A673 (cell line): ENCODE data around the gene RNGTT. TPM values are rescaled to one million over a fixed set of nuclear protein-coding genes. Genes with fewer than 3 reads are reported as not detected.
"Not testable (repeated sequence)": the region's sequence is repeated elsewhere in the genome, so short reads cannot be mapped to it uniquely, and the experiment has no call there.

Experiments used
- BruUV-seq: library from RNA; stranded (reverse); fragments of 400-500 nt; replicated peaks from 2 replicates; lab custom pipeline; 2021; lab: Mats Ljungman, UMichigan
- CTCF ChIA-PET: fragments of 300-600 bp; sonication (Branson Sonifier 250); formaldehyde crosslinking; loops from one replicate; lab custom pipeline; 2022; ENCODE audit warnings: antibody characterized with exemption; lab: Charles Lee
- POLR2A ChIA-PET: fragments of 300-600 bp; sonication (Branson Sonifier 250); formaldehyde crosslinking; loops from one replicate; lab custom pipeline; 2022; ENCODE audit warnings: antibody characterized with exemption; ENCODE audit not compliant: low non-redundant PET; lab: Charles Lee
- DNase-seq: peaks from one replicate; pipeline ENCODE4 v3.0.0-alpha.2; 2015; ENCODE audit warnings: low spot score
- H3K27ac ChIP-seq: fragments of 200-600 bp; sonication (generic); 2 replicates; pipeline ENCODE4 v1.5.1; 2016; ENCODE audit warnings: mixed run types, low read depth, mild to moderate bottlenecking, mixed read lengths, antibody characterized with exemption, low read length; ENCODE audit not compliant: poor library complexity, severe bottlenecking
- H3K27me3 ChIP-seq: fragments of 200-600 bp; sonication (generic); replicated peaks from 2 replicates; pipeline ENCODE4 v1.6.1; 2017; ENCODE audit warnings: mixed run types, low read depth, mild to moderate bottlenecking, mixed read lengths, antibody characterized with exemption, low read length; ENCODE audit not compliant: insufficient read depth, poor library complexity
- H3K36me3 ChIP-seq: fragments of 200-600 bp; sonication (generic); 2 replicates; pipeline ENCODE4 v1.6.1; 2016; ENCODE audit warnings: mixed run types, mild to moderate bottlenecking, mixed read lengths, antibody characterized with exemption, low read length; ENCODE audit not compliant: insufficient read depth, poor library complexity, severe bottlenecking
- H3K4me1 ChIP-seq: fragments of 200-600 bp; sonication (generic); 2 replicates; pipeline ENCODE4 v1.6.1; 2017; ENCODE audit warnings: mixed run types, mild to moderate bottlenecking, mixed read lengths, antibody characterized with exemption, low read length; ENCODE audit not compliant: insufficient read depth, poor library complexity, severe bottlenecking
- H3K4me3 ChIP-seq: fragments of 200-600 bp; sonication (generic); 2 replicates; pipeline ENCODE4 v1.5.1; 2016; ENCODE audit warnings: low read depth, mixed run types, mild to moderate bottlenecking, mixed read lengths, low read length; ENCODE audit not compliant: poor library complexity, severe bottlenecking
- H3K9me3 ChIP-seq: fragments of 200-600 bp; sonication (generic); 2 replicates; pipeline ENCODE4 v1.6.1; 2016; ENCODE audit warnings: mixed run types, low read depth, mild to moderate bottlenecking, mixed read lengths, antibody characterized with exemption, low read length; ENCODE audit not compliant: poor library complexity, severe bottlenecking
- EZH2 ChIP-seq: fragments of 200-600 bp; sonication (generic); IDR thresholded peaks from 2 replicates; pipeline ENCODE4 v1.6.1; 2017; ENCODE audit warnings: borderline replicate concordance, low read depth, mild to moderate bottlenecking, mixed read lengths, antibody characterized with exemption, low read length; ENCODE audit not compliant: poor library complexity, severe bottlenecking
- intact Hi-C: fragments of 100-400 bp; cut with micrococcal nuclease; formaldehyde crosslinking; loops from one replicate; pipeline ENCODE4 v1.10.0; 2022; ENCODE audit not compliant: unreplicated experiment
- total RNA-seq: library from RNA; stranded (reverse); gene quantifications from 2 replicates; pipeline ENCODE4 v1.2.3, GENCODE V29; 2021
- TF ChIP-seq, protein P1 (sequence below): fragments of 300-800, 200-600 bp; sonication (generic); conservative IDR thresholded peaks from 2 replicates; pipeline ENCODE4 v1.5.1; 2017; ENCODE audit warnings: low read depth, mild to moderate bottlenecking, antibody characterized with exemption, low read length, moderate library complexity, mixed read lengths

The RNGTT gene
- total RNA-seq, 1 experiment from 2014 or later = 31.8 TPM

DNA sequence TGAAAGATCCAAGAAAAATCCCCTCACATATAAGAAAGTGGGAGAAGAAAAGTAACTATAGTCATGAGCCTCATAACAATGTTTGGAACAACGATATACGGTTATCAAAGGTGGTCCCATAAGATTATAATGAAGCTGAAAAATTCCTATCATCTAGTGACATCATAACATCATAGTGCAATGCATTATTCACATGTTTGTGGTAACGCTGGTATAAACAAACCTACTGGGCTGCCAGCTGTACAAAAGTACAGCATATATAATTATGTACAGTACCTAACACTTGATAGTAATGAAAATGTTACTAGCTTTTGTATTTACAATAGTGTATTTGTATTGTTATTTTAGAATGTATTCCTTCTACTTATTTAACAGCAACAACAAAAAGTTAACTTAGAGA, 240.7 kb downstream of the RNGTT start:
- Histone ChIP-seq H3K27ac (no peak overlapping the region), H3K36me3 (no peaks in the 10 kb centered on the region), H3K9me3 (no peaks in the 10 kb centered on the region), H3K4me3 (no peak overlapping the region), H3K27me3 (no peaks in the 10 kb centered on the region), H3K4me1 (no peaks in the 10 kb centered on the region)
- CTCF ChIA-PET = no interaction called here
- TF ChIP-seq EZH2 = no peak
- TF ChIP-seq, protein P1, sequence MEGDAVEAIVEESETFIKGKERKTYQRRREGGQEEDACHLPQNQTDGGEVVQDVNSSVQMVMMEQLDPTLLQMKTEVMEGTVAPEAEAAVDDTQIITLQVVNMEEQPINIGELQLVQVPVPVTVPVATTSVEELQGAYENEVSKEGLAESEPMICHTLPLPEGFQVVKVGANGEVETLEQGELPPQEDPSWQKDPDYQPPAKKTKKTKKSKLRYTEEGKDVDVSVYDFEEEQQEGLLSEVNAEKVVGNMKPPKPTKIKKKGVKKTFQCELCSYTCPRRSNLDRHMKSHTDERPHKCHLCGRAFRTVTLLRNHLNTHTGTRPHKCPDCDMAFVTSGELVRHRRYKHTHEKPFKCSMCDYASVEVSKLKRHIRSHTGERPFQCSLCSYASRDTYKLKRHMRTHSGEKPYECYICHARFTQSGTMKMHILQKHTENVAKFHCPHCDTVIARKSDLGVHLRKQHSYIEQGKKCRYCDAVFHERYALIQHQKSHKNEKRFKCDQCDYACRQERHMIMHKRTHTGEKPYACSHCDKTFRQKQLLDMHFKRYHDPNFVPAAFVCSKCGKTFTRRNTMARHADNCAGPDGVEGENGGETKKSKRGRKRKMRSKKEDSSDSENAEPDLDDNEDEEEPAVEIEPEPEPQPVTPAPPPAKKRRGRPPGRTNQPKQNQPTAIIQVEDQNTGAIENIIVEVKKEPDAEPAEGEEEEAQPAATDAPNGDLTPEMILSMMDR = no peak
- DNase-seq = no peak
- intact Hi-C loops = loop anchor here (10.0 kb wide), 1 partner anchor 788 kb away; no protein-coding TSS in a partner anchor
- POLR2A ChIA-PET = no interaction called here
- no TSS peak for BruUV-seq

DNA sequence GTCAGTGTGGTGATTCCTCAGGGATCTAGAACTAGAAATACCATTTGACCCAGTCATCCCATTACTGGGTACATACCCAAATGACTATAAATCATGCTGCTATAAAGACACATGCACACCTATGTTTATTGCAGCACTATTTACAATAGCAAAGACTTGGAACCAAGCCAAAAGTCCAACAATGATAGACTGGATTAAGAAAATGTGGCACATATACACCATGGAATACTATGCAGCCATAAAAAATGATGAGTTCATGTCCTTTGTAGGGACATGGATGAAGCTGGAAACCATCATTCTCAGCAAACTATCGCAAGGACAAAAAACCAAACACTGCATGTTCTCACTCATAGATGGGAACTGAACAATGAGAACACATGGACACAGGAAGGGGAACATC, 247.0 kb downstream of the RNGTT start:
- H3K4me1 ChIP-seq, H3K27me3 ChIP-seq, H3K27ac ChIP-seq, intact Hi-C loops, H3K4me3 ChIP-seq, DNase-seq, POLR2A ChIA-PET, H3K9me3 ChIP-seq, CTCF ChIA-PET, H3K36me3 ChIP-seq, BruUV-seq: not testable (repeated sequence)

DNA sequence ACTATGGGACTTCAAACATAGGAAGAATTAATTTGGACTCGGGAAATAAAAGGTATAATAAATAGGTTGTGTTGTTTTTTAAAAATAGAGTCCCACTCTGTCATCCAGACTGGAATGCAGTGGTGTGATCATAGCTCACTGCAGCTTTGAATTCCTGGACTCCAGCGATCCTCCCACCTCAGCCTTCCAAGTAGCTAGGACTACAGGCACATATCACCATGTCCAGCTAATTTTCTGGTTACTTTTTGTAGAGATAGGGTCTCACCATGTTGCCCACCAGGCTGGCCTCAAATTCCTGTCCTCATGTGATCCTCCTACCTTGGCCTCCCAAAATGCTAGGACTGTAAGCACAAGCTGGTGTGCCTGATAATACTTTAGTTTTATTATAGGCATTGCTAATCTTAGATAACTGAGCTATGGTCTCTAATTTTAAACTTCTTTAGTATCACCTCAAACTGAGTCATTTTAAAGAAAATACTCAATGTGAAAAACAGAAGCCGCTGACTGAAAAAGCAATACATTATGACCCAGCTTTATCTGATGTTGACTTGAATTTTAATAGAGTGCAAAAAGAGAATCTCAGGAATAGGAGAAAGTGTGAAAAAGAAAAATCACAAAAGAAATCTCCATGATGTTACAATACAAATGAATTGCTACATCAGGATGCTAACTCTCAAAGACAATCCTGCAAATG, 251.0 kb downstream of the RNGTT start:
- no peaks in the 10 kb centered on the region for H3K9me3 ChIP-seq
- no peaks in the 10 kb centered on the region for H3K27me3 ChIP-seq
- BruUV-seq = no TSS peak
- no peaks in the 10 kb centered on the region for H3K36me3 ChIP-seq
- no peak overlapping the region for H3K4me3 ChIP-seq
- intact Hi-C loops = no loop called here
- TF ChIP-seq EZH2 = no peak
- TF ChIP-seq, protein P1 = no peak
- no peaks in the 10 kb centered on the region for H3K4me1 ChIP-seq
- ChIA-PET CTCF (no interaction called here), POLR2A (no interaction called here)
- no peak for DNase-seq
- no peak overlapping the region for H3K27ac ChIP-seq

DNA sequence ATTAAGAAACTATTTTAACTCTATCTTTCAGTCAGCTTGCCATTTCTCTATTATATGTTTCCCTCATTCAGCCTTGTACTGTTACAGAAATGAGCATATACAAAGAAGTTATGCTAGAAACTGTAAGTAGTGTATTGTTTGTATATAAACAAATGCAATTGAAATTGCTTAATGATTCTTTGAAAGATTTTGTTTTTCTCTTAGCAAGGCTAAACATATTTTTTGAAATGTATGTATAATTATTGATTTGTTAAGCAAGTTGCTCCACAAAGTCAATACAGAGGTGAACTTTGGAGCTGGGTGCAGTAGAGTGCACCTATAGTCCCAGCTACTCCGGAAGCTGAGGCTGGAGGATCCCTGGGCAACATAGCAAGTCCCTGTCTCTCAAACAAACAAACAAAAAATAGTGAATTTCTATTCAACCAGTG, 253.6 kb downstream of the RNGTT start:
- ChIA-PET POLR2A (no interaction called here), CTCF (interaction anchor here (0.6 kb wide), 1 partner anchor 1319 kb away, joined by 4 read pairs; no protein-coding TSS in a partner anchor)
- intact Hi-C loops = no loop called here
- no peak for DNase-seq
- no TSS peak for BruUV-seq
- Histone ChIP-seq H3K36me3 (no peaks in the 10 kb centered on the region), H3K27ac (no peak overlapping the region), H3K4me3 (no peak overlapping the region), H3K4me1 (no peaks in the 10 kb centered on the region), H3K9me3 (no peaks in the 10 kb centered on the region), H3K27me3 (no peaks in the 10 kb centered on the region)
- TF ChIP-seq, protein P1 = no peak
